GM12878 (cell line): ENCODE results near the gene NOS1AP. TPM values are rescaled to one million over a fixed set of nuclear protein-coding genes. Genes with fewer than 3 reads are reported as not detected.

Experiments used
- ATAC-seq: fragments of 200-7000 bp; cut with Tn5 transposase; 3 replicates; pipeline ENCODE4 v1.9.1; 2020; ENCODE audit warnings: mild to moderate bottlenecking, moderate library complexity
- BruUV-seq: library from RNA; stranded (reverse); fragments of 400-500 nt; replicated peaks from 2 replicates; lab custom pipeline; 2021; lab: Mats Ljungman, UMichigan
- CTCF ChIA-PET: fragments of 300-600 bp; sonication (Branson Sonifier 250); formaldehyde crosslinking; extraction: SDS; loops from one replicate; lab custom pipeline; 2021; ENCODE audit warnings: inconsistent platforms; lab: Yijun Ruan, JAX
- POLR2A ChIA-PET: fragments of 350-600 bp; formaldehyde crosslinking; extraction: SDS; loops from one replicate; lab custom pipeline; 2021; ENCODE audit warnings: inconsistent platforms; lab: Charles Lee
- RAD21 ChIA-PET: fragments of 300-600 bp; sonication (Branson Sonifier 250); formaldehyde crosslinking; loops from one replicate; lab custom pipeline; 2023; ENCODE audit warnings: antibody characterized with exemption; ENCODE audit not compliant: unreplicated experiment; lab: Charles Lee
- SMC1A ChIA-PET: fragments of 300-600 bp; sonication (Branson Sonifier 250); formaldehyde crosslinking; loops from one replicate; lab custom pipeline; 2023; ENCODE audit not compliant: unreplicated experiment, uncharacterized antibody; lab: Charles Lee
- DNase-seq: peaks from one replicate; pipeline ENCODE4 v3.0.0-alpha.2; 2011; ENCODE audit warnings: low read depth, low spot score
- FAIRE-seq: peaks from 3 replicates; lab custom pipeline; 2011; peaks lifted over from hg19 to GRCh38; lab: Jason Lieb, UNC
- H2AFZ ChIP-seq: 2 replicates; pipeline ENCODE4 v1.6.0; 2011; ENCODE audit warnings: low read depth, low read length, control low read depth; ENCODE audit not compliant: control insufficient read depth
- H3K27ac ChIP-seq: 2 replicates; pipeline ENCODE4 v1.5.1; 2011; ENCODE audit warnings: control low read depth; ENCODE audit not compliant: control insufficient read depth, insufficient read depth
- H3K27me3 ChIP-seq, 2 experiments: replicated peaks in 1 of 2; 2 replicates each; pipeline versions ENCODE4 v1.6.0 to v1.6.1; 2011; ENCODE audit warnings: low read length in 1 of 2; ENCODE audit not compliant: control insufficient read depth in 2 of 2, insufficient read depth in 2 of 2
- H3K36me3 ChIP-seq, 2 experiments: 2 replicates each; pipeline ENCODE4 v1.5.1; 2011; ENCODE audit warnings: low read length in 1 of 2; ENCODE audit not compliant: control insufficient read depth in 2 of 2, insufficient read depth in 2 of 2
- H3K4me1 ChIP-seq: 2 replicates; pipeline ENCODE4 v1.6.1; 2011; ENCODE audit warnings: mild to moderate bottlenecking, low read length, moderate library complexity, mixed read lengths; ENCODE audit not compliant: control insufficient read depth, insufficient read depth
- H3K4me2 ChIP-seq: 2 replicates; pipeline ENCODE4 v1.6.0; 2011; ENCODE audit warnings: control low read depth; ENCODE audit not compliant: control insufficient read depth, insufficient read depth
- H3K4me3 ChIP-seq: fragments of 200-600 bp; sonication (generic); 2 replicates; pipeline ENCODE4 v1.5.1; 2016
- H3K79me2 ChIP-seq: 2 replicates; pipeline ENCODE4 v1.6.0; 2011; ENCODE audit warnings: low read length; ENCODE audit not compliant: control insufficient read depth, insufficient read depth
- H3K9ac ChIP-seq: 2 replicates; pipeline ENCODE4 v1.8.0; 2011; ENCODE audit warnings: low read length, control low read depth, mixed read lengths; ENCODE audit not compliant: control insufficient read depth, insufficient read depth
- H3K9me3 ChIP-seq: replicated peaks from 3 replicates; pipeline ENCODE4 v1.5.1; 2011; ENCODE audit warnings: mild to moderate bottlenecking, low read length; ENCODE audit not compliant: control insufficient read depth, insufficient read depth
- H4K20me1 ChIP-seq: 2 replicates; pipeline ENCODE4 v1.6.0; 2011; ENCODE audit not compliant: control insufficient read depth, insufficient read depth
- BMI1 ChIP-seq: fragments of 450-650 bp; IDR thresholded peaks from 2 replicates; pipeline ENCODE4 v1.6.1; 2016; ENCODE audit warnings: mild to moderate bottlenecking, moderate library complexity, borderline replicate concordance
- CREM ChIP-seq: IDR thresholded peaks from 2 replicates; pipeline ENCODE4 v1.6.1; 2014; ENCODE audit warnings: antibody characterized with exemption, low read depth
- E2F4 ChIP-seq: IDR thresholded peaks from 2 replicates; pipeline ENCODE4 v1.6.1; 2012; ENCODE audit warnings: low read depth, low read length, improper control_type of control experiment
- JUNB ChIP-seq: IDR thresholded peaks from 2 replicates; pipeline ENCODE4 v1.6.1; 2016; ENCODE audit warnings: antibody characterized with exemption, mild to moderate bottlenecking
- KAT2A ChIP-seq: conservative IDR thresholded peaks from 2 replicates; pipeline ENCODE4 v1.6.1; 2011; ENCODE audit warnings: low read depth, low read length; ENCODE audit not compliant: control insufficient read depth
- SUZ12 ChIP-seq: fragments of 200-600 bp; sonication (generic); IDR thresholded peaks from one replicate; pipeline ENCODE4 v1.6.1; 2018; ENCODE audit warnings: antibody characterized with exemption, mild to moderate bottlenecking; ENCODE audit not compliant: unreplicated experiment
- TAF1 ChIP-seq: IDR thresholded peaks from 2 replicates; pipeline ENCODE4 v1.6.1; 2011; ENCODE audit warnings: mild to moderate bottlenecking, low read depth, low read length, borderline replicate concordance
- ZNF274 ChIP-seq: IDR thresholded peaks from one replicate; pipeline ENCODE4 v1.8.0; 2011; ENCODE audit not compliant: insufficient read length, insufficient read depth
- ZNF592 ChIP-seq: fragments of 450-650 bp; IDR thresholded peaks from 2 replicates; pipeline ENCODE4 v1.6.1; 2017; ENCODE audit warnings: mild to moderate bottlenecking, moderate library complexity
- WGBS: methylation state at CpG from one replicate; pipeline ENCODE4 v1.1.6; 2016; ENCODE audit warnings: low lambda C conversion rate; ENCODE audit not compliant: insufficient replicate concordance, insufficient coverage; ENCODE audit errors: missing lambda C conversion rate; 5-methylcytosine and 5-hydroxymethylcytosine counted together
- in situ Hi-C: fragments of 300-500 bp; cut with MboI; formaldehyde crosslinking; loops from 9 replicates; pipeline ENCODE4 v1.14.3; 2018; ENCODE audit warnings: mixed read lengths
- intact Hi-C: fragments of 100-400 bp; cut with micrococcal nuclease; formaldehyde crosslinking; loops from one replicate; pipeline ENCODE4 v1.14.2; 2022; ENCODE audit not compliant: unreplicated experiment
- polyA plus RNA-seq, 11 experiments: library from polyadenylated mRNA; depleted of rRNA in 4 of 11; unstranded in 6 of 11; stranded (reverse) in 5 of 11; fragments of >200 nt; fragmentation: Nextera tagmentation in 4 of 11; fragmentation: Illumina TruSeq in 1 of 11; extraction: Ambion mirVana in 4 of 11; extraction: Trizol in 1 of 11; gene quantifications; 1 replicate in 1 of 11; 2 replicates in 10 of 11; pipeline versions ENCODE4 v1.2.1 to v1.2.3, GENCODE V29; 2011 to 2016; ENCODE audit warnings: inconsistent platforms in 2 of 11, missing spikeins in 2 of 11, low read depth in 1 of 11
- total RNA-seq, 4 experiments: library from RNA; depleted of rRNA in 3 of 4; stranded (reverse); fragments of >200 nt in 3 of 4; fragmentation: Illumina TruSeq in 1 of 4; extraction: Trizol in 1 of 4; gene quantifications; 2 replicates each; pipeline versions ENCODE4 v1.2.1 to v1.2.3, GENCODE V29; 2013 to 2021

NOS1AP gene
- total and polyA plus RNA-seq, 10 of the 15 experiments (the other 5 are each of a cell fraction or from before 2014, with no cell fraction given), result 0.03 to 0.15 TPM; not detected in 8

GRCh38 chr1:162185314-162186025 lies 116.0 kb downstream of the NOS1AP start:
- no peak for DNase-seq
- no TSS peak for BruUV-seq
- H3K27me3 ChIP-seq, result no peaks in the 10 kb centered on the region; a peak in 1 of 4 replicates
- CTCF ChIA-PET, result interaction anchor here (1.0 to 1.1 kb wide), 2 partner anchors 8 to 148 kb away, joined by 3 read pairs; no protein-coding TSS in a partner anchor
- H3K4me1 ChIP-seq, result no peaks in the 10 kb centered on the region
- in situ Hi-C loops (no loop called here), intact Hi-C loops (no loop called here)
- H3K9me3 ChIP-seq, result no peaks in the 10 kb centered on the region
- no peaks in the 10 kb centered on the region for H4K20me1 ChIP-seq
- SMC1A ChIA-PET, result no interaction called here
- no peaks in the 10 kb centered on the region for H3K79me2 ChIP-seq
- no peaks in the 10 kb centered on the region for H3K36me3 ChIP-seq
- FAIRE-seq, result no peak
- no peak overlapping the region for H3K4me2 ChIP-seq
- no peak overlapping the region for H3K9ac ChIP-seq
- RAD21 ChIA-PET, result no interaction called here
- no peak for ATAC-seq
- no peak for TF ChIP-seq TAF1
- TF ChIP-seq KAT2A, result no peak
- TF ChIP-seq ZNF274, result no peak
- TF ChIP-seq ZNF592, result no peak
- no peak for TF ChIP-seq JUNB
- no peak for TF ChIP-seq BMI1
- TF ChIP-seq E2F4, result no peak
- TF ChIP-seq SUZ12, result no peak
- TF ChIP-seq CREM, result no peak
- TF ChIP-seq, all 136 proteins: peak for 0
- H3K27ac ChIP-seq, result no peak overlapping the region
- POLR2A ChIA-PET, result no interaction called here
- 2% methylated on average over 4 of the region's 4 CpGs for WGBS
- no peak overlapping the region for H3K4me3 ChIP-seq
- H2AFZ ChIP-seq, result no peak overlapping the region
